C4-2B (cell line): ENCODE measurements around the gene KCTD8.

Experiments
- H3K27ac ChIP-seq: fragments of 450-650 bp; 2 replicates; pipeline ENCODE4 v1.5.1; 2017
- CTCF ChIP-seq: fragments of 450-650 bp; conservative IDR thresholded peaks from 2 replicates; pipeline ENCODE4 v1.5.1; 2017; ENCODE audit warnings: mild to moderate bottlenecking
- ZFX ChIP-seq: fragments of 450-650 bp; IDR thresholded peaks from 2 replicates; pipeline ENCODE4 v1.6.1; 2017

Gene KCTD8

GRCh38 chr4:44165938-44166337 is 282.7 kb downstream of the KCTD8 start:
- TF ChIP-seq ZFX (no peak), CTCF (no peak)
- no peak overlapping the region for H3K27ac ChIP-seq

GRCh38 chr4:44162538-44163270 is 285.9 kb downstream of the KCTD8 start:
- TF ChIP-seq ZFX = no peak
- TF ChIP-seq CTCF = no peak
- no peak overlapping the region for H3K27ac ChIP-seq

- TF ChIP-seq ZFX (no peak), CTCF (no peak)
- no peak overlapping the region for H3K27ac ChIP-seq
These were observed 286.9 kb downstream of the KCTD8 start for GRCh38 chr4:44161756-44162155.

GRCh38 chr4:44160776-44161367 is 287.7 kb downstream of the KCTD8 start:
- no peak overlapping the region for H3K27ac ChIP-seq
- TF ChIP-seq ZFX = no peak
- no peak for TF ChIP-seq CTCF

- no peak for TF ChIP-seq CTCF
- H3K27ac ChIP-seq = no peak overlapping the region
These were observed 288.6 kb downstream of the KCTD8 start for GRCh38 chr4:44159991-44160390.

- TF ChIP-seq CTCF (no peak), ZFX (no peak)
- H3K27ac ChIP-seq = no peak overlapping the region
These were observed 290.9 kb downstream of the KCTD8 start for GRCh38 chr4:44157611-44158277.

GRCh38 chr4:44150091-44150576 is 298.5 kb downstream of the KCTD8 start:
- TF ChIP-seq CTCF = no peak
- TF ChIP-seq ZFX = no peak
- H3K27ac ChIP-seq = no peak overlapping the region
